Stimulated activated CD8-positive, alpha-beta memory T cell treated with anti-CD3 and anti-CD28 coated beads, Interleukin-15, amount 100 ng/mL, for 24 hours (primary cell): Measurements from ENCODE around the gene BRME1.
A peak's percentile ranks its signal among the peaks of the same experiment; 100 is the strongest.

Source experiments
- DNase-seq: peaks from one replicate; pipeline ENCODE4 v3.0.0-alpha.2; 2020; ENCODE audit warnings: low read depth

BRME1 gene

GRCh38 chr19:13905634-13906520, at the start of gene BRME1, which contains the start of gene CC2D1A:
BRME1 (minus strand) TSS chr19:13906117; CDS start chr19:13904892, 1,225 bp downstream.
CC2D1A (plus strand) TSS chr19:13906201; CDS start chr19:13906442, 241 bp downstream.
- peak; percentile 92 for DNase-seq

GRCh38 chr19:13954185-13954584, 48.3 kb upstream of the BRME1 start:
- no peak for DNase-seq

DNA sequence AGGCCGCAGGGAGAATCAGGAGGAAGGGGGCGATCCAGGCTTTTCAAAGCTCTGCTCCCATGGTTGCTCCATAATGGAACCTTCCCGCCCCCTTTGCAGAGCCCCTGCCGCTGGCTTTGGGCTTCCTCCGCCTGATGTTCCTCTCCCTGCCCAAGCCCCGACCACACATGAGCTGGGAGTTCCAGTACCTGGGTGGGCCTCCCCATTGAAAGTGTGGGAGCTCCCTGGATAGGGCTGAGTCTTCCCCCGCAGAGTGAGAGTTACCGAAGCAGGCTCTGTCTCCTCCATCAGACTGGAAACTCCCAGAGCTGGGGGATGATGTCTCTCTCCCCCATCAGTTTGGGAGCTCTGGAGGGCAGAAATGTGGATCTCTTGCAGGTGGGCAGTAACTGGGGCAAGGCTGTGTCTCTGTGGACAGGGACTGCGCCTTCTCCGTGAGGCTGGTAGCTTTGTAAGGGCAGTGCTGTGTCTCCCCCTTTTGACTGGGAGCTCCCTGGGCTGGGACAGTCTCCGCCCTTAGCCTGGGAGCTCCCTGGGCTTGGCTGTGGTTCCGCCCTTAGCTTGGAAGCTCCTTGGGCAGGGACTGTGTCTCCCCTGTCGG, 47.1 kb upstream of the BRME1 start:
- DNase-seq, result no peak

DNA sequence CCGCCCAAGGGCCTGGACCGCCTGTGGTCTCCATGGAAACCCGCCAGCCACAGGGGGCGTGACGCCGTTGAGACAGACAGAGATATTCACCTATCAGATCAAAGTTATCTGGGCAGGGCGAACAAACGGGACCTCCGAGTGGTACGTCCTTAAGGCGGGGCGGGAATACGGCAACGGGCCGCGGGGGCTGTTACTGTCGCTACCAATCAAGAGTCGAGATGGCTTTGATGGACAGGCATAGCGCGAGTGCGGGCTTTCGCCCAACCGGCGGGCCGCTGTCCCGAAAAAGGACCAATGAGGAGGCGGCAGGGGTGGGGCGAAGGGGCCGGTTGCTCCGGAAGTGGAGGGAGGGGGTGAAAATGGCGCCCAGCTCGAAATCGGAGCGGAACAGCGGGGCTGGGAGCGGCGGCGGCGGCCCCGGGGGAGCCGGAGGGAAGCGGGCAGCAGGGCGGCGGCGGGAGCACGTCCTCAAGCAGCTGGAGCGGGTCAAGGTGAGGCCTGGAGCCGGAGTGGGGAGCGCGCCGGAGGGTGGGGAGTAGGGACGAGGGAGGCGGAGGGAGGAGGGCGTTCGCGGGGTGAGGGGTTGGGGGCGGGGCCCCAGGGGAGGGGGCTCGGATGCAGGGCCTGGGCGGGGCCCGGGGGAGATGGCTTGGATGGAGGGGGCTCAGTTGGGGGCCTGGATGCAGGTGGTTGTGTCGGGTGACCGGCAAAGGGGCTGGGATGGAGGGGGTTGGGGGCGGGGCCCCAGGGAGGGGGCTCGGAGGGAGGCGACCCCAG, 46.4 kb upstream of the BRME1 start, which contains the start of gene DCAF15:
DCAF15 (plus strand) TSS at position 356 of the 777 bp plus-strand sequence; CDS start at position 360, 4 bp downstream.
- DNase-seq, result peak; percentile 90

GRCh38 chr19:13951799-13952153, 45.9 kb upstream of the BRME1 start:
- no peak for DNase-seq

DNA sequence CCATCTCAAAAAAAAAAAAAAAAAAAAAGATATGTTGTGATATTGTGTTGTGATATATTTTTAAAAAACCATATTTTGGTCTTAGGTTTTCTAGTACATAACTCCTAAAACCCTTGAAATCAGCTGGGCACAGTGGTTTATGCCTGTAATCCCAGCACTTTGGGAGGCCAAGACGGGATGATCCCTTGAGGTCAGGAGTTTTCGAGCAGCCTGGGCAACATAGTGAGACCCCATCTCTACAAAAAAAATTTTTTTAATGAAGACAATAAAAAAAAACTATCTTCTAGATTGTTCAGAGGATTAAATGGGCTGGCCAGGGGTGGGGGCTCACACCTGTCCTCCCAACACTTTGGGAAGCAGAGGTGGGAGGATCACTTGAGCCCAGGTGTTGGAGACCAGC, 45.1 kb upstream of the BRME1 start:
- no peak for DNase-seq

DNA sequence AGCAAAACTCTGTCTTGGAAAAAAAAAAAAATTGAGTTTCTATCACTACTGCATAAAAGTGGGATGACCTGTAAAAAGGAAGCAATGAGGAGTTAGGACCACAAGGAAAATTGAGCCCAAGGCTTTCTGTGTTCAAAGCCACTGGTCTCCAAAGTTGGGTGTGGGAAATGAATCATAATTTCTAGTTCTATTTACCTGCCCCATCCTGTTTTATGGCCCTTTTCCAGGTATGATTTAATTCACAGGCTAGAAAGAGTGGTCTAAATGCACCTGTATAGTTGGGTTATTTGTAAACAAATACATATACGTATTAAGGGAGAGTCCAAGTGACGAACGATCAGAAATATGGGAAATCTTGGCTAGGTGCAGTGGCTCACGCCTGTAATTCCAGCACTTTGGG, 40.5 kb upstream of the BRME1 start:
- no peak for DNase-seq

- DNase-seq, result no peak
These were observed 36.2 kb upstream of the BRME1 start for GRCh38 chr19:13942023-13942684.

DNA sequence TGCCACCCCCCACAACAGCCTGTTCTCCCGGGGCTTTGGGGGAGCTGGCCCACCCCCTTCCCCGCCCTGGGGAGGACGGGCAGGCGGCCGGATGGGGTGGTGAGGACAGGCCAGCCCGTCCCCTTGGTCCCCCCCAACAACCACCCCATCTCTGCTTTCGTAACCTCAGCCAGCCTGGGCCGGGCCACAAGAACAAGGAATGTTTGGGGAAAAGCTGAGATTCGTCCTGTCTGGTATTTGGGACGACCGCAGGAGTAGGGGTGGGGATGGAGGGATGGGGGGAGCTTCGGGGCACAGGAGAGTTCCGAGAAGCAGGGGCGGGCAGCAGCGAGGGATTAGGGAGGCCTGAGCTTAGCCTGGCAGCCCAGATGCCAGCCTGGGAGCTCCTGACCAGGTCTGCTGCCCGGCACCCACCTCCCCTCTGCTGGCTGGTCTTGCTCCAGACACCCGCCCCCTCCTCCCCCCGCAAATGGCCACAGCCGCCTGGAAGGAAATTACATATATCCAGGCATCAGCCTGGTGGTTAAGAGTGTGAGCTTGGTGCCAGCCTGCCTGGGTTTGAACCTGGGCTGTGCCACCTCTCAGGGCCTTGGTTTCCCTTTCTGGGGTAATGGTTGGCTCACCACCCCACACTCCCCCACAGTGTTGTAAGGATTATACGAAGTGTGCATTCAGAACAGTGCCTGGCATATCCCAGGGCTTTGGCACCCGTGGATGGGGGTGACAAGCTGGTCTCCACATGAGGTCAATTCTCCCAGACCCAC, 32.6 kb upstream of the BRME1 start, which contains the start of gene PODNL1:
PODNL1 (minus strand) TSS at position 117 of the 764 bp plus-strand sequence. CDS start 236 bp downstream, outside the sequence.
- no peak for DNase-seq

DNA sequence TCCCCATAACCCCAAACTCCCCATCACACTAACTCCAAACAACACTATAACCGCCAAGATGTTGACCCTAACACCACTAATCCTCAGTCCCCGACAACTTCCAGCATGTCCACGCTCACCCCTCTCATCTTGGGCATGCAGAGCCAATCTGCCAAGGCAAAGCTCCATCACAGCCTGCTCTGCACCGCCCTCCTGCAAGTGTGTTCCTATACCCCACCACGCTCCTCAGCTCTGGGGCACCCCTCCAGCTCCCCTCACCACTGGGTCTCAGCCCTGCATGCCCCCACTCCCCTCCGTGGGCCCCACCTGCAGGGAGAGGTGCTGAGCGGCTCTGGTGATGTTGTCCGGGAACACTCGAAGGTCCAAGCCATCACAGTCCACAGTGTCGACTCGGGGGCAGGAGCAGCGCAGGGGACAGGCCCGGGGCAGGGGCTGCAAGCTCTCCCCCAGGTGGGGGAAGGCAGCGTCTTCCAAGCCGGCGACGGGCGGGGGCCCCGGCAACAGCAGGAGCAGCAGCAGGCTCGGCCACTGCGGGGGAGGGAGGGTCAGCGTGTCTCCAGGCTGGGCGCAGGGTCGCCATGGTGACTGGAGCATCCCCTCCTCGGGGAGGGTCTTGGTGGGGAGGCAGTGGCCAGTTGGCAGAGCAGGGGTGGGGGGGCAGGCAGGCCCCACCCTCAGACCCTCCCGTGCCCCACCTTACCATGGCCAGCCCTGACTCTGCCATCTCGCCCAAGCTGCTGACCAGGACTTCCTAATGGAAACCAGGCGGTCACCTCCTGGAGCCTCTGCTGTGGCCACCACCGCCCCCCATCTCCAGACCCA, 31.8 kb upstream of the BRME1 start:
- DNase-seq, result no peak

GRCh38 chr19:13935765-13936510, 30.0 kb upstream of the BRME1 start:
- no peak for DNase-seq

DNA sequence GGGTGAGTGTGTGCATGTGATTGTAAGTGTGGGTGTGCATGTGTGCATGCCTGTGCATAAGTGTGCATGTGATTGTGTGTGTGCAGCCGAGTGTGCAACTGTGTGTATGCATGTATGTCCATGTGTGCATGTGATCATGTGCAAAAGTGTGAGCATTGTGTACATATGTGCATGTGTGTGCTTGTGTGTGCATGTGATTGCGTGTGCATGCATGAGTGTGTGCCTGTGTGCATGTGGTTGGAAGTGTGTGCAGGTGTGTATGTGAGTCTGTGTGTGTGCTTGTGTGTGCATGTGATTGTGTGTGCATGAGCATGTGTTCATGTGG, 28.8 kb upstream of the BRME1 start:
- DNase-seq, result no peak

DNA sequence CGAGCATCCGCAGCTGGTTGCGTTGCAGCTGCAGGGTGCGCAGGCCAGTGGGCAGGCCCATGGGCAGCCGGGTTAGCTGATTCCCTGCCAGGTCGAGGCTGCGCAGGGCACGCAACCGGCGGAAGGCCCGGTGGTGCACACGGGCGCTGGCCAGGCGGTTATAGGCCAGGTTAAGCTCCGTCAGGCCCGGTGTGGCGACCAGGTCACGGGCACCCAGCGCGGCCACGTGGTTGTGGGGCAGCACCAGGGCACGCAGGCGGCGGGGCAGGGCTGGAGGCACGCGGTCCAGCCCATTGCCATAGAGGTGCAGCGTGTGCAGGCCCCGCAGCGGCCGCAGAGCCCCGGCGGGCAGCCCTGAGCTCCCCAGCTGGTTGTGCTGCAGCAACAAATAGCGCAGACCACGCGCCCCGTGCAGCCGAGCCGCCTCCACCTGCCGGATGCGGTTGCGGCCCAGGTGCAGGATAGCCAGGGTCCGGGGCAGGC, 27.0 kb upstream of the BRME1 start:
- DNase-seq, result no peak

GRCh38 chr19:13932149-13932637, 26.3 kb upstream of the BRME1 start:
- no peak for DNase-seq

GRCh38 chr19:13931391-13932148, 25.7 kb upstream of the BRME1 start:
- no peak for DNase-seq

DNA sequence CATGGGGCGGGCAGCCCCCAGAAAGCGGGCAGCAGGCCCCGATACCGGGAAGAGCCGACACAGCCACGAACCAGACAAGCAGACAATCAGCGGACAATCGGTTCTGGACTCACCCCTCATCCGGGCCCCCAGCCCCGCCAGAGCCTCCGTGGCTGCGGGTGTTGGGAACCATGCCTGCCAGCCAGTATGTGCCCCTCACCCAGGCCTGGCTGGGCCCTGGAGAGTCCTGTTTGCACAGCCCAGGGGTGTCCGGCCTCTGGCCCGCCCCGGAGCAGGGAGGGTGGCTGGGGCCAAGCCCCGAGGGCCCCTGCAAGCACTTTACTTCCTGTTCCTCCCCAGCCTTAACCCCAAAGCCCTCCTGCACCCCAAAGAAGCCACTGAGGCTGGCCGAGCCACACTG, 24.5 kb upstream of the BRME1 start:
- no peak for DNase-seq

DNA sequence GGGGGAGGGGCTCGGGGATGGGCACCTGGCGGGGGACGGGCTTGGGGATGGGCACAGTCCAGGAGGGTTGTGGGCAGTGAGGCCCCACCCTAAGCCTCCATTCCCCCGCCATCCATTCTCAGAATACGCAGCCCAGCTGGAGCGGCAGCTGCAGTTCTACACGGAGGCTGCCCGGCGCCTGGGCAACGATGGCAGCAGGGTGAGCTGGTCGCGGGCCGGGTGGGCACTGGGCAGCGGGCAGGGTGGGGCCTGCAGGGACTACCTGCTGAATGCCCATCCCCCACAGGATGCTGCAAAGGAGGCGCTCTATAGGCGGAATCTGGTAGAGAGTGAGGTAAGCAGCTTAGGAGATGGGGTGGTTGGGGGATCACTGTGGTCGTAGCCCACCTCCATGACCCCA, 24.0 kb upstream of the BRME1 start:
- DNase-seq, result no peak

DNA sequence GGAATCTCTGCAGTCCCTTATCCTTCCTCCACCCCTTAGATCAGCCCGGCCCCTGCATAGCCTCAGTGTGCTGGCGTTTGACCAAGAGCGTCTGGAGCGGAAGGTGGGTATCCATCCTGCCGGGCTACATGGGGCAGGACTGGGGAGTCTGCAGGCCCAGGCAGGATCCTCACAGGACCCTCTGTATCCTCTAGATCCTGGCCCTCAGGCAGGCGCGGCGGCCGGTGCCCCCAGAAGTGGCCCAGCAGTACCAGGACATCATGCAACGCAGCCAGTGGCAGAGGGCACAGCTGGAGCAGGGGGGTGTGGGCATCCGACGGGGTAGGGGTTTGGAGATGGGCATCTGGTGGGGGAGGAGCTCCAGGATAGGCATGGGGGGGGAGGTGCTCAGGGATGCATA, 23.4 kb upstream of the BRME1 start:
- DNase-seq, result no peak

- DNase-seq, result no peak
These were observed 20.8 kb upstream of the BRME1 start for GRCh38 chr19:13926715-13927114.
